ENCODE measurements around the gene ATG101.

Gene ATG101

GRCh38 chr12:52041695-52042123 lies 28.1 kb upstream of the ATG101 start:
- no peak for DNase-seq (ENCODE audit: low read depth, low spot score)

GRCh38 chr12:52042706-52043385 lies 26.9 kb upstream of the ATG101 start:
- DNase-seq (ENCODE audit: low read depth, low spot score): no peak

- no peak for DNase-seq (ENCODE audit: low read depth, low spot score)
Observed at GRCh38 chr12:52043386-52044212, 26.2 kb upstream of the ATG101 start.

GRCh38 chr12:52044292-52044983 lies 25.3 kb upstream of the ATG101 start:
- DNase-seq (ENCODE audit: low read depth, low spot score): no peak

GRCh38 chr12:52045794-52046199 lies 24.0 kb upstream of the ATG101 start:
- DNase-seq (ENCODE audit: low read depth, low spot score): no peak

GRCh38 chr12:52046859-52047258 lies 22.9 kb upstream of the ATG101 start:
- DNase-seq (ENCODE audit: low read depth, low spot score): no peak

GRCh38 chr12:52049286-52049685 lies 20.5 kb upstream of the ATG101 start:
- DNase-seq (ENCODE audit: low read depth, low spot score): no peak

GRCh38 chr12:52049688-52050087 lies 20.1 kb upstream of the ATG101 start:
- no peak for DNase-seq (ENCODE audit: low read depth, low spot score)

- DNase-seq (ENCODE audit: low read depth, low spot score): no peak
Observed at GRCh38 chr12:52050116-52050757, 19.5 kb upstream of the ATG101 start.

- DNase-seq (ENCODE audit: low read depth, low spot score): peak; percentile 98
Observed at GRCh38 chr12:52050758-52051541, 18.8 kb upstream of the ATG101 start, which contains the start of gene NR4A1. Gene NR4A1, plus strand, starts transcription at chr12:52051442. Its CDS starts 2,887 bp downstream, at chr12:52054329.

GRCh38 chr12:52052468-52053186 lies 17.2 kb upstream of the ATG101 start:
- DNase-seq (ENCODE audit: low read depth, low spot score): no peak

GRCh38 chr12:52053536-52054209 lies 16.1 kb upstream of the ATG101 start:
- no peak for DNase-seq (ENCODE audit: low read depth, low spot score)

- DNase-seq (ENCODE audit: low read depth, low spot score): no peak
Observed at GRCh38 chr12:52054231-52054832, 15.4 kb upstream of the ATG101 start.

- no peak for DNase-seq (ENCODE audit: low read depth, low spot score)
Observed at GRCh38 chr12:52054833-52055730, 14.7 kb upstream of the ATG101 start.

GRCh38 chr12:52055731-52056711 lies 13.8 kb upstream of the ATG101 start:
- DNase-seq (ENCODE audit: low read depth, low spot score): no peak

- DNase-seq (ENCODE audit: low read depth, low spot score): no peak
Observed at GRCh38 chr12:52056801-52057637, 12.8 kb upstream of the ATG101 start.
